Skeletal muscle tissue (tissue), 4 donors: Measurements from ENCODE around the gene GRM8. TPM values are rescaled to one million over a fixed set of nuclear protein-coding genes. Genes with fewer than 3 reads are reported as not detected.

ENCODE experiments used
- H3K27ac ChIP-seq: one replicate; pipeline ENCODE4 v1.7.0; 2013; ENCODE audit warnings: mild to moderate bottlenecking, low read depth, low read length, inconsistent platforms
- H3K27me3 ChIP-seq, 3 donors: one replicate each; pipeline ENCODE4 v1.7.0; 2013; ENCODE audit warnings: low read length in 3 of 3; ENCODE audit not compliant: control insufficient read depth in 3 of 3, insufficient read depth in 3 of 3
- H3K36me3 ChIP-seq, 3 donors: one replicate each; pipeline ENCODE4 v1.7.0; 2013; ENCODE audit warnings: low read length in 3 of 3; ENCODE audit not compliant: control insufficient read depth in 3 of 3, insufficient read depth in 3 of 3
- H3K4me1 ChIP-seq, 3 donors: one replicate each; pipeline ENCODE4 v1.7.0; 2013; ENCODE audit warnings: low read length in 3 of 3, mild to moderate bottlenecking in 3 of 3; ENCODE audit not compliant: control insufficient read depth in 3 of 3, insufficient read depth in 3 of 3
- H3K4me3 ChIP-seq, 3 donors: one replicate each; pipeline ENCODE4 v1.7.0; 2013; ENCODE audit warnings: low read length in 3 of 3
- H3K9ac ChIP-seq, 3 donors: one replicate each; pipeline ENCODE4 v1.7.0; 2013; ENCODE audit warnings: low read length in 3 of 3, mild to moderate bottlenecking in 3 of 3, moderate library complexity in 2 of 3, low read depth in 1 of 3
- H3K9me3 ChIP-seq, 3 donors: one replicate each; pipeline ENCODE4 v1.7.0; 2013; ENCODE audit warnings: low read length in 3 of 3; ENCODE audit not compliant: control insufficient read depth in 3 of 3
- total RNA-seq: library from RNA; depleted of rRNA; stranded (reverse); fragments of >200 nt; gene quantifications from one replicate; pipeline ENCODE4 v1.2.3, GENCODE V29; 2014
- donor health status: Osteomylitis.

Gene GRM8
- total RNA-seq, 1 donor from 2014 or later: not detected

DNA sequence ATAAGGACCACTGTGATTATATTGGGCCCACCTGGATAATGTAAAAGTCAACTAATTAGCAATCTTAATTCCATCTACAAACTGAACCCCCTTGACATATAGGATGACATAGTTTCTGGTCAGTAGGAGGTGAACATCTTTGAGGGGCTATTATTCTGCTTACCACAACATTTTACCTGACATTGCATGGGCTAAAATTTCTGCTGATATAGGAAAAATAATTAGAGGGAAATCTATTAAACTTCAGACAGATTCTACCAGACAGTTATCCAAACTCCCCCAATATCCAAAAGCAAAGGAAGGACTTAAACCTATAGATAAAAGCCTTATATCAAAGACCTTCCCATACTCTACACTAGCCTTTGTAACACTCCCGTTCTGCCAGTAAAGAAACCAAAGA is 443.6 kb downstream of the GRM8 start:
- H3K27me3 ChIP-seq: no peaks in the 10 kb centered on the region
- H3K36me3 ChIP-seq: no peaks in the 10 kb centered on the region
- peaks cover 0 to 3% (median 2%) of the 10 kb centered on the region in 3 donors for H3K9me3 ChIP-seq
- no peak overlapping the region for H3K4me3 ChIP-seq
- no peak overlapping the region for H3K27ac ChIP-seq
- no peaks in the 10 kb centered on the region for H3K4me1 ChIP-seq
- no peak overlapping the region for H3K9ac ChIP-seq

GRCh38 chr7:126806614-126807013 is 446.1 kb downstream of the GRM8 start:
- Histone ChIP-seq H3K4me1 (no peaks in the 10 kb centered on the region), H3K36me3 (no peaks in the 10 kb centered on the region), H3K27me3 (no peaks in the 10 kb centered on the region), H3K4me3 (no peak overlapping the region), H3K9ac (no peak overlapping the region), H3K9me3 (peaks cover 0 to 3% (median 0%) of the 10 kb centered on the region in 3 donors), H3K27ac (no peak overlapping the region)

- Histone ChIP-seq H3K9me3 (peaks cover 0 to 1% (median 0%) of the 10 kb centered on the region in 3 donors), H3K36me3 (no peaks in the 10 kb centered on the region), H3K27ac (no peak overlapping the region), H3K9ac (no peak overlapping the region), H3K4me3 (no peak overlapping the region), H3K27me3 (no peaks in the 10 kb centered on the region), H3K4me1 (no peaks in the 10 kb centered on the region)
Observed at GRCh38 chr7:126805351-126805750, 447.4 kb downstream of the GRM8 start.

DNA sequence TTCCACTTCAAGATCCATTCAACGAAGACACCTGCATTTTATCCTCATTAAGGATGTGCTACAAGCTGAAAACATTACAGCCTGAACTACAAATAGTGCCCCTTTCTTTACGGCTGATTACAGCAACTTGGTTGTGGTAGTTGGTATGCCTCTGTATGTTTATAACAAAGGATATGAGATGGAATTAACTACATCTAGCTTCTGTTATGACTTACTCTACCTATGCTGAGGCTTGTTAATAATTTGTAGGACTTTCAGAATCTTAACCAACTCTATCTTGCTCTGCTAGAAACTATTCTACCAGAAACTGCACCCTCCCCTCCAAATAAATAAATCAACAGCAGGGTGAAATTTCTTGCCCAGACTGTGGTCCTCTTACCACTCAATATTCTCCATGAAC is 448.1 kb downstream of the GRM8 start:
- H3K9ac ChIP-seq: no peak overlapping the region
- H3K27ac ChIP-seq: no peak overlapping the region
- no peaks in the 10 kb centered on the region for H3K4me1 ChIP-seq
- H3K9me3 ChIP-seq: no peaks in the 10 kb centered on the region
- H3K27me3 ChIP-seq: no peaks in the 10 kb centered on the region
- H3K36me3 ChIP-seq: no peaks in the 10 kb centered on the region
- no peak overlapping the region for H3K4me3 ChIP-seq

DNA sequence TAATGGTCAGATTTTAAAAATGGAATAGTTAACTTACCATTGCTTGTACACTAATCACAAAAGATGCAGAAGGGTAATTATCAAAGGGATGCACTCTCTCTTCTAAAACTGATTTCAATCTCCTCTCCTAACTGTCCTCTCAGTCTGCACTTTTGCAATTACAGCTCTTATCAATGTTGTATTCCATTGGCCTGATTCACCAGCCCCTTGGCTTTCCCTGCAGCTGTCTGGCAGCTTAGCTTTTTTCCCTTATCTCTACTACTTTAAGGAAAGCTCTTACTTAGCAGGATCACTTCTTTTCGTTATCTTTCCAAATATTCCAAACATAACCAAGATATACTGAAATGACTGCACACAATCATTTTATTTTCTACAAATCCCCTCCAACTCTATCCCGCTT is 448.8 kb downstream of the GRM8 start:
- Histone ChIP-seq H3K27ac (no peak overlapping the region), H3K9me3 (no peaks in the 10 kb centered on the region), H3K27me3 (no peaks in the 10 kb centered on the region), H3K4me3 (no peak overlapping the region), H3K9ac (no peak overlapping the region), H3K4me1 (no peaks in the 10 kb centered on the region), H3K36me3 (no peaks in the 10 kb centered on the region)

- H3K4me3 ChIP-seq: no peak overlapping the region
- H3K27me3 ChIP-seq: no peaks in the 10 kb centered on the region
- no peak overlapping the region for H3K9ac ChIP-seq
- no peaks in the 10 kb centered on the region for H3K9me3 ChIP-seq
- H3K36me3 ChIP-seq: no peaks in the 10 kb centered on the region
- no peak overlapping the region for H3K27ac ChIP-seq
- no peaks in the 10 kb centered on the region for H3K4me1 ChIP-seq
Observed at GRCh38 chr7:126803060-126803665, 449.6 kb downstream of the GRM8 start.

- no peaks in the 10 kb centered on the region for H3K36me3 ChIP-seq
- no peak overlapping the region for H3K9ac ChIP-seq
- H3K27me3 ChIP-seq: no peaks in the 10 kb centered on the region
- no peaks in the 10 kb centered on the region for H3K9me3 ChIP-seq
- no peaks in the 10 kb centered on the region for H3K4me1 ChIP-seq
- H3K4me3 ChIP-seq: no peak overlapping the region
- no peak overlapping the region for H3K27ac ChIP-seq
Observed at GRCh38 chr7:126801733-126802132, 451.0 kb downstream of the GRM8 start.

DNA sequence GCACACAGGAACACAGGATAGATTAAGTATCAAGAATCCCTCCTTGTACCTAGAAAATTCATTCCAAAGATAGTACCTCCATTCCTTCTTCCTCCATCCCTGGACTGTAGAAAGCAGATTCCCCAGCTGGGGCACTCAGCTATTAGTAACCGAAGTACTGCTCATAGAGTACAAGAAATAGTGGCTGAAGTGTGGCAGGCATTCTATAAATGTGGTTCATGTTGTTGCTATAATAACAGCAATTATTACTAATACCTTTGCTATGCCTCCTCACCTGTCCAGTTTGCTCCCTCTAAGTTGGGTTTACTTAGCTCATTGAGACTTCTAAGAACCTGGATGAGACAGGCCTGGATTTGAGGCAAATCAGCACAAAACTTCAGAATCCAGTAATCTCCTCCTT is 453.2 kb downstream of the GRM8 start:
- Histone ChIP-seq H3K27me3 (no peaks in the 10 kb centered on the region), H3K9ac (no peak overlapping the region), H3K4me1 (no peaks in the 10 kb centered on the region), H3K9me3 (no peaks in the 10 kb centered on the region), H3K4me3 (no peak overlapping the region), H3K36me3 (no peaks in the 10 kb centered on the region), H3K27ac (no peak overlapping the region)

GRCh38 chr7:126792521-126792920 is 460.2 kb downstream of the GRM8 start:
- Histone ChIP-seq H3K27me3 (no peaks in the 10 kb centered on the region), H3K36me3 (no peaks in the 10 kb centered on the region), H3K4me1 (no peaks in the 10 kb centered on the region), H3K9me3 (no peaks in the 10 kb centered on the region), H3K27ac (no peak overlapping the region), H3K9ac (no peak overlapping the region), H3K4me3 (no peak overlapping the region)

- no peaks in the 10 kb centered on the region for H3K9me3 ChIP-seq
- no peaks in the 10 kb centered on the region for H3K36me3 ChIP-seq
- H3K4me1 ChIP-seq: no peaks in the 10 kb centered on the region
- no peak overlapping the region for H3K4me3 ChIP-seq
- no peak overlapping the region for H3K27ac ChIP-seq
- no peaks in the 10 kb centered on the region for H3K27me3 ChIP-seq
- H3K9ac ChIP-seq: no peak overlapping the region
Observed at GRCh38 chr7:126791306-126791705, 461.4 kb downstream of the GRM8 start.
